ENCODE measurements around the gene PORCN.
A peak's percentile ranks its signal among the peaks of the same experiment; 100 is the strongest.

Gene PORCN

GRCh38 chrX:48472851-48473703 is 35.7 kb upstream of the PORCN start:
- DNase-seq: no peak
- ATAC-seq: no peak
- H3K27me3 Mint-ChIP-seq: no peaks in the 10 kb centered on the region
- peaks cover 43% of the 10 kb centered on the region for H3K4me1 Mint-ChIP-seq
- H3K9me3 Mint-ChIP-seq: no peaks in the 10 kb centered on the region
- no peak overlapping the region for H3K4me3 Mint-ChIP-seq
- H3K27ac Mint-ChIP-seq: no peak overlapping the region

- H3K27ac Mint-ChIP-seq: no peak overlapping the region
- peaks cover 49% of the 10 kb centered on the region for H3K4me1 Mint-ChIP-seq
- no peaks in the 10 kb centered on the region for H3K27me3 Mint-ChIP-seq
- H3K4me3 Mint-ChIP-seq: no peak overlapping the region
- ATAC-seq (no peak), DNase-seq (no peak)
- no peaks in the 10 kb centered on the region for H3K9me3 Mint-ChIP-seq
Measured at GRCh38 chrX:48473704-48473990, 35.1 kb upstream of the PORCN start.

- H3K9me3 Mint-ChIP-seq: no peaks in the 10 kb centered on the region
- H3K4me3 Mint-ChIP-seq: peak overlapping the region in 1 of 2 donors; percentile 19
Measured at GRCh38 chrX:48474127-48474526, 34.7 kb upstream of the PORCN start.

GRCh38 chrX:48474581-48474980 is 34.2 kb upstream of the PORCN start:
- H3K4me3 Mint-ChIP-seq: peak overlapping the region; percentile 56 to 97
- DNase-seq (no peak), ATAC-seq (no peak)
- H3K27me3 Mint-ChIP-seq: no peaks in the 10 kb centered on the region
- peaks cover 52% of the 10 kb centered on the region for H3K4me1 Mint-ChIP-seq
- H3K27ac Mint-ChIP-seq: peak overlapping the region in 1 of 2 donors; percentile 80
- no peaks in the 10 kb centered on the region for H3K9me3 Mint-ChIP-seq

More at GRCh38 chrX:48474127-48474526, 34.7 kb upstream of the PORCN start:
- DNase-seq: no peak
- Mint-ChIP-seq H3K27ac (no peak overlapping the region), H3K27me3 (no peaks in the 10 kb centered on the region), H3K4me1 (peaks cover 54% of the 10 kb centered on the region)
- no peak for ATAC-seq

- Mint-ChIP-seq H3K27ac (peak overlapping the region; percentile 98 to 100), H3K27me3 (no peaks in the 10 kb centered on the region), H3K9me3 (no peaks in the 10 kb centered on the region), H3K4me3 (peak overlapping the region; percentile 97), H3K4me1 (peaks cover 52% of the 10 kb centered on the region)
- no peak for ATAC-seq
- no peak for DNase-seq
Measured at GRCh38 chrX:48475296-48475695, 33.5 kb upstream of the PORCN start.

GRCh38 chrX:48475774-48476577 is 32.8 kb upstream of the PORCN start, which contains the start of gene FTSJ1:
TSS of gene FTSJ1 (plus strand) at chrX:48476199. CDS start at chrX:48478048, 1,849 bp downstream.
- peak within 1 kb of the TSS; percentile 97 for H3K4me3 Mint-ChIP-seq
- H3K9me3 Mint-ChIP-seq: no peaks in the 10 kb centered on the region
- peak; percentile 77 to 86 for DNase-seq
- no peaks in the 10 kb centered on the region for H3K27me3 Mint-ChIP-seq
- peak within 1 kb of the TSS; percentile 98 to 100 for H3K27ac Mint-ChIP-seq
- peaks cover 55% of the 10 kb centered on the region for H3K4me1 Mint-ChIP-seq
- peak; percentile 95 for ATAC-seq

GRCh38 chrX:48476919-48477318 is 31.9 kb upstream of the PORCN start:
- DNase-seq (no peak), ATAC-seq (no peak)
- peak overlapping the region; percentile 98 to 100 for H3K27ac Mint-ChIP-seq
- peak overlapping the region; percentile 97 for H3K4me3 Mint-ChIP-seq
- H3K27me3 Mint-ChIP-seq: no peaks in the 10 kb centered on the region
- no peaks in the 10 kb centered on the region for H3K9me3 Mint-ChIP-seq
- H3K4me1 Mint-ChIP-seq: peaks cover 55% of the 10 kb centered on the region

GRCh38 chrX:48477960-48478755 is 30.6 kb upstream of the PORCN start:
- Mint-ChIP-seq H3K9me3 (no peaks in the 10 kb centered on the region), H3K27ac (peak overlapping the region; percentile 69 to 74), H3K4me3 (peak overlapping the region in 1 of 2 donors; percentile 97), H3K4me1 (peaks cover 55% of the 10 kb centered on the region), H3K27me3 (no peaks in the 10 kb centered on the region)
- ATAC-seq: no peak
- no peak for DNase-seq

GRCh38 chrX:48478806-48479205 is 30.0 kb upstream of the PORCN start:
- H3K4me3 Mint-ChIP-seq: peak overlapping the region in 1 of 2 donors; percentile 10
- H3K27ac Mint-ChIP-seq: peak overlapping the region; percentile 68 to 69
- H3K4me1 Mint-ChIP-seq: peaks cover 54% of the 10 kb centered on the region
- no peak for DNase-seq
- no peaks in the 10 kb centered on the region for H3K27me3 Mint-ChIP-seq
- H3K9me3 Mint-ChIP-seq: no peaks in the 10 kb centered on the region
- ATAC-seq: no peak

GRCh38 chrX:48480142-48480541 is 28.6 kb upstream of the PORCN start:
- ATAC-seq (no peak), DNase-seq (no peak)
- no peaks in the 10 kb centered on the region for H3K9me3 Mint-ChIP-seq
- no peaks in the 10 kb centered on the region for H3K27me3 Mint-ChIP-seq
- no peak overlapping the region for H3K27ac Mint-ChIP-seq
- H3K4me1 Mint-ChIP-seq: peaks cover 41% of the 10 kb centered on the region
- no peak overlapping the region for H3K4me3 Mint-ChIP-seq

- DNase-seq (no peak), ATAC-seq (no peak)
- H3K27ac Mint-ChIP-seq: peak overlapping the region in 1 of 2 donors; percentile 23
- H3K9me3 Mint-ChIP-seq: no peaks in the 10 kb centered on the region
- H3K4me1 Mint-ChIP-seq: peaks cover 41% of the 10 kb centered on the region
- H3K4me3 Mint-ChIP-seq: no peak overlapping the region
- no peaks in the 10 kb centered on the region for H3K27me3 Mint-ChIP-seq
Measured at GRCh38 chrX:48480583-48480982, 28.2 kb upstream of the PORCN start.

GRCh38 chrX:48482526-48482925 is 26.3 kb upstream of the PORCN start:
- H3K9me3 Mint-ChIP-seq: no peaks in the 10 kb centered on the region
- H3K27ac Mint-ChIP-seq: peak overlapping the region in 1 of 2 donors; percentile 63
- DNase-seq (no peak), ATAC-seq (no peak)
- H3K27me3 Mint-ChIP-seq: no peaks in the 10 kb centered on the region
- peaks cover 27% of the 10 kb centered on the region for H3K4me1 Mint-ChIP-seq
- no peak overlapping the region for H3K4me3 Mint-ChIP-seq

GRCh38 chrX:48487362-48487798 is 21.4 kb upstream of the PORCN start:
- no peaks in the 10 kb centered on the region for H3K4me1 Mint-ChIP-seq
- no peaks in the 10 kb centered on the region for H3K9me3 Mint-ChIP-seq
- ATAC-seq (no peak), DNase-seq (no peak)
- no peak overlapping the region for H3K27ac Mint-ChIP-seq
- H3K4me3 Mint-ChIP-seq: no peak overlapping the region
- no peaks in the 10 kb centered on the region for H3K27me3 Mint-ChIP-seq

- no peaks in the 10 kb centered on the region for H3K9me3 Mint-ChIP-seq
- H3K27ac Mint-ChIP-seq: no peak overlapping the region
- no peaks in the 10 kb centered on the region for H3K27me3 Mint-ChIP-seq
- DNase-seq: no peak
- no peak for ATAC-seq
- no peak overlapping the region for H3K4me3 Mint-ChIP-seq
- no peaks in the 10 kb centered on the region for H3K4me1 Mint-ChIP-seq
Measured at GRCh38 chrX:48488034-48488433, 20.8 kb upstream of the PORCN start.

GRCh38 chrX:48489296-48489695 is 19.5 kb upstream of the PORCN start:
- no peak for DNase-seq
- ATAC-seq: no peak
- no peaks in the 10 kb centered on the region for H3K27me3 Mint-ChIP-seq
- no peaks in the 10 kb centered on the region for H3K9me3 Mint-ChIP-seq
- H3K27ac Mint-ChIP-seq: no peak overlapping the region
- no peaks in the 10 kb centered on the region for H3K4me1 Mint-ChIP-seq
- no peak overlapping the region for H3K4me3 Mint-ChIP-seq

Measured in stimulated activated naive CD8-positive, alpha-beta T cell treated with anti-CD3 and anti-CD28 coated beads, Interleukin-15, amount 100 ng/mL, for 72 hours (primary cell).